IMR-90 (cell line): Measurements from ENCODE around the gene EHBP1. TPM values are rescaled to one million over a fixed set of nuclear protein-coding genes. Genes with fewer than 3 reads are reported as not detected.
A peak's percentile ranks its signal among the peaks of the same experiment; 100 is the strongest.

Source experiments
- ATAC-seq: fragments of 200-7000 bp; cut with Tn5 transposase; 2 replicates; pipeline ENCODE4 v1.9.1; 2020; ENCODE audit warnings: low read depth, mild to moderate bottlenecking, moderate library complexity
- BruUV-seq: library from RNA; stranded (reverse); fragments of 400-500 nt; replicated peaks from 2 replicates; lab custom pipeline; 2021; lab: Mats Ljungman, UMichigan
- CTCF ChIA-PET: fragments of 300-600 bp; formaldehyde crosslinking; extraction: SDS; loops from one replicate; lab custom pipeline; 2021; ENCODE audit warnings: antibody characterized with exemption; lab: Yijun Ruan, JAX
- POLR2A ChIA-PET: fragments of 300-600 bp; sonication (Branson Sonifier 250); formaldehyde crosslinking; loops from one replicate; lab custom pipeline; 2022; ENCODE audit warnings: antibody characterized with exemption; ENCODE audit not compliant: unreplicated experiment; lab: Charles Lee
- DNase-seq: peaks from one replicate; pipeline ENCODE4 v3.0.0; 2013
- H2AFZ ChIP-seq: replicated peaks from 2 replicates; pipeline ENCODE3; 2013; ENCODE audit warnings: low read length, mild to moderate bottlenecking; ENCODE audit not compliant: poor library complexity
- H2AK5ac ChIP-seq: 2 replicates; pipeline ENCODE4 v1.6.1; 2013; ENCODE audit warnings: low read depth, low read length, inconsistent platforms
- H2AK9ac ChIP-seq: replicated peaks from 2 replicates; pipeline ENCODE3; 2013; ENCODE audit warnings: mild to moderate bottlenecking, low read depth, low read length, moderate library complexity; ENCODE audit not compliant: poor library complexity
- H2BK120ac ChIP-seq: 2 replicates; pipeline ENCODE4 v1.6.1; 2013; ENCODE audit warnings: low read depth, low read length, inconsistent platforms
- H2BK15ac ChIP-seq: 3 replicates; pipeline ENCODE4 v1.6.1; 2013; ENCODE audit warnings: low read depth, low read length, inconsistent platforms
- H2BK20ac ChIP-seq: 2 replicates; pipeline ENCODE4 v1.6.1; 2013; ENCODE audit warnings: low read depth, mild to moderate bottlenecking, inconsistent platforms, low read length, moderate library complexity
- H2BK5ac ChIP-seq: 2 replicates; pipeline ENCODE4 v1.6.1; 2013; ENCODE audit warnings: mild to moderate bottlenecking, low read depth, low read length, inconsistent platforms; ENCODE audit not compliant: poor library complexity, severe bottlenecking
- H3K14ac ChIP-seq: replicated peaks from 2 replicates; pipeline ENCODE4 v1.6.1; 2013; ENCODE audit warnings: low read depth, low read length, inconsistent platforms
- H3K18ac ChIP-seq: 2 replicates; pipeline ENCODE4 v1.6.1; 2013; ENCODE audit warnings: low read depth, low read length, control low read depth
- H3K23ac ChIP-seq: 2 replicates; pipeline ENCODE4 v1.6.1; 2013; ENCODE audit warnings: low read depth, low read length, inconsistent platforms
- H3K27ac ChIP-seq: 2 replicates; pipeline ENCODE4 v1.5.1; 2013; ENCODE audit warnings: mild to moderate bottlenecking, control low read depth, low read length; ENCODE audit not compliant: insufficient read depth
- H3K27me3 ChIP-seq: 2 replicates; pipeline ENCODE4 v1.6.1; 2013; ENCODE audit warnings: low read length; ENCODE audit not compliant: control insufficient read depth, insufficient read depth
- H3K36me3 ChIP-seq: 2 replicates; pipeline ENCODE4 v1.6.1; 2013; ENCODE audit warnings: low read length, mixed read lengths; ENCODE audit not compliant: control insufficient read depth, insufficient read depth
- H3K4ac ChIP-seq: 2 replicates; pipeline ENCODE4 v1.6.1; 2013; ENCODE audit warnings: low read depth, low read length, inconsistent platforms
- H3K4me1 ChIP-seq: 2 replicates; pipeline ENCODE4 v1.6.1; 2013; ENCODE audit warnings: low read length, mixed read lengths; ENCODE audit not compliant: control insufficient read depth, insufficient read depth
- H3K4me2 ChIP-seq: 2 replicates; pipeline ENCODE4 v1.6.1; 2013; ENCODE audit warnings: low read depth, mild to moderate bottlenecking, control low read depth, low read length, moderate library complexity
- H3K4me3 ChIP-seq: 2 replicates; pipeline ENCODE4 v1.5.1; 2013; ENCODE audit warnings: low read depth, mild to moderate bottlenecking, control low read depth, low read length, moderate library complexity; ENCODE audit not compliant: insufficient read depth
- H3K56ac ChIP-seq: 2 replicates; pipeline ENCODE4 v1.6.1; 2013; ENCODE audit warnings: low read length, inconsistent platforms; ENCODE audit not compliant: insufficient read depth; ENCODE audit errors: extremely low read depth
- H3K79me1 ChIP-seq, 2 experiments: 2 replicates each; pipeline ENCODE4 v1.6.1; 2013; ENCODE audit warnings: low read length in 2 of 2, inconsistent platforms in 1 of 2, low read depth in 1 of 2
- H3K9ac ChIP-seq: 2 replicates; pipeline ENCODE4 v1.6.1; 2013; ENCODE audit warnings: low read depth, low read length, control low read depth
- H3K9me1 ChIP-seq: 2 replicates; pipeline ENCODE4 v1.6.1; 2013; ENCODE audit warnings: low read length, inconsistent platforms; ENCODE audit not compliant: insufficient read depth
- H3K9me3 ChIP-seq: 2 replicates; pipeline ENCODE4 v1.6.1; 2013; ENCODE audit warnings: low read length; ENCODE audit not compliant: control insufficient read depth, insufficient read depth
- H4K20me1 ChIP-seq: 2 replicates; pipeline ENCODE4 v1.6.1; 2013; ENCODE audit warnings: low read length, inconsistent platforms; ENCODE audit not compliant: insufficient read depth
- H4K5ac ChIP-seq: 2 replicates; pipeline ENCODE4 v1.6.1; 2013; ENCODE audit warnings: mild to moderate bottlenecking, low read depth, low read length, control low read depth
- H4K8ac ChIP-seq, 2 experiments: 2 replicates each; pipeline ENCODE4 v1.6.1; 2013; ENCODE audit warnings: low read depth in 2 of 2, low read length in 2 of 2, control low read depth in 1 of 2, inconsistent platforms in 1 of 2
- H4K91ac ChIP-seq: 2 replicates; pipeline ENCODE4 v1.6.1; 2013; ENCODE audit warnings: low read depth, low read length, inconsistent platforms; ENCODE audit not compliant: insufficient read depth
- CEBPB ChIP-seq: IDR thresholded peaks from 2 replicates; pipeline ENCODE4 v1.6.1; 2012; ENCODE audit warnings: low read depth, low read length, improper control_type of control experiment
- CHD1 ChIP-seq: IDR thresholded peaks from 2 replicates; pipeline ENCODE4 v1.6.1; 2012; ENCODE audit warnings: low read depth, low read length, improper control_type of control experiment
- RFX5 ChIP-seq: IDR thresholded peaks from 2 replicates; pipeline ENCODE4 v1.8.0; 2012; ENCODE audit warnings: low read depth, mild to moderate bottlenecking, low read length, moderate library complexity
- WGBS, 2 experiments: methylation state at CpG; one replicate each; pipeline versions ENCODE4 v1.1.5 to v1.1.7; 2013; ENCODE audit warnings: missing lambda C conversion rate in 2 of 2; ENCODE audit not compliant: insufficient read length in 1 of 2; ENCODE audit errors: extremely low coverage in 2 of 2; 5-methylcytosine and 5-hydroxymethylcytosine counted together
- dilution Hi-C: fragments of 300-500 bp; cut with HindIII; formaldehyde crosslinking; loops from one replicate; pipeline ENCODE4 v1.14.3; 2018; ENCODE audit warnings: low sequenced_read_pairs; ENCODE audit not compliant: unreplicated experiment
- in situ Hi-C: fragments of 300-500 bp; cut with MboI; formaldehyde crosslinking; loops from 3 replicates; pipeline ENCODE4 v1.14.3; 2019; ENCODE audit warnings: low sequenced_read_pairs, inconsistent platforms, mixed read lengths
- intact Hi-C: fragments of 100-400 bp; cut with micrococcal nuclease; formaldehyde crosslinking; loops from 2 replicates; pipeline ENCODE4 v1.10.0; 2022
- polyA plus RNA-seq, 3 experiments: library from polyadenylated mRNA; depleted of rRNA; stranded (reverse); fragments of >200 nt; gene quantifications; 2 replicates each; pipeline ENCODE4 v1.2.3, GENCODE V29; 2012; ENCODE audit warnings: low replicate concordance in 1 of 3
- total RNA-seq: library from RNA; depleted of rRNA; stranded (reverse); fragments of >200 nt; gene quantifications from 2 replicates; pipeline ENCODE4 v1.2.3, GENCODE V29; 2012

EHBP1 gene
- total and polyA plus RNA-seq, 2 of the 4 experiments (the other 2 are of a cell fraction), result 28.3 to 44.4 TPM

GRCh38 chr2:62765619-62766376 lies 60.3 kb downstream of the EHBP1 start:
- H2BK120ac ChIP-seq, result no peak overlapping the region
- DNase-seq (peak; percentile 35), ATAC-seq (peak; percentile 78)
- H3K4me2 ChIP-seq, result no peak overlapping the region
- H4K5ac ChIP-seq, result no peak overlapping the region
- 100% methylated on average over 1 of the region's 3 CpGs; no CpG with 5 or more reads in 1 of the 2 experiments for WGBS, 2 experiments
- BruUV-seq, result no TSS peak
- no peak overlapping the region for H2BK5ac ChIP-seq
- H3K36me3 ChIP-seq, result no peaks in the 10 kb centered on the region
- H3K56ac ChIP-seq, result no peak overlapping the region
- no peak overlapping the region for H2AFZ ChIP-seq
- no peak overlapping the region for H2AK9ac ChIP-seq
- peaks cover 24 to 27% of the 10 kb centered on the region in 2 experiments for H3K79me1 ChIP-seq
- H3K9me3 ChIP-seq, result no peaks in the 10 kb centered on the region
- intact Hi-C loops (loop anchor here (5.0 kb wide), 1 partner anchor 188 kb away; no protein-coding TSS in a partner anchor), dilution Hi-C loops (no loop called here), in situ Hi-C loops (loop anchor here (25.0 kb wide), 1 partner anchor 778 kb away; no protein-coding TSS in a partner anchor)
- no peak overlapping the region for H3K4ac ChIP-seq
- POLR2A ChIA-PET, result no interaction called here
- H3K4me1 ChIP-seq, result no peaks in the 10 kb centered on the region
- H3K27me3 ChIP-seq, result no peaks in the 10 kb centered on the region
- no peak overlapping the region for H2AK5ac ChIP-seq
- H3K9me1 ChIP-seq, result no peaks in the 10 kb centered on the region
- no peak overlapping the region for H2BK15ac ChIP-seq
- H3K18ac ChIP-seq, result no peak overlapping the region
- H3K9ac ChIP-seq, result no peak overlapping the region
- no peak overlapping the region; a peak in 1 of 4 replicates for H4K8ac ChIP-seq
- H3K23ac ChIP-seq, result no peak overlapping the region
- no peak overlapping the region for H2BK20ac ChIP-seq
- no peak overlapping the region for H4K91ac ChIP-seq
- H3K4me3 ChIP-seq, result no peak overlapping the region
- TF ChIP-seq CHD1 (no peak), CEBPB (peak; percentile 69), RFX5 (no peak)
- H3K27ac ChIP-seq, result no peak overlapping the region
- H3K14ac ChIP-seq, result no peak overlapping the region
- no peaks in the 10 kb centered on the region for H4K20me1 ChIP-seq
- CTCF ChIA-PET, result interaction anchor here (0.7 kb wide), 1 partner anchor 309 kb away, joined by 3 read pairs; no protein-coding TSS in a partner anchor
